LHCN-M2 (cell line): ENCODE data around the gene PCED1B. TPM values are rescaled to one million over a fixed set of nuclear protein-coding genes. Genes with fewer than 3 reads are reported as not detected.
"Not testable (repeated sequence)": the region's sequence is repeated elsewhere in the genome, so short reads cannot be mapped to it uniquely, and the experiment has no call there.

Experiments used
- DNase-seq: peaks from one replicate; pipeline ENCODE4 v3.0.0-alpha.2; 2012; ENCODE audit warnings: low read depth
- total RNA-seq: library from RNA; depleted of rRNA; stranded (reverse); fragments of >200 nt; gene quantifications from 2 replicates; pipeline ENCODE4 v1.2.3, GENCODE V29; 2014

Gene PCED1B
- total RNA-seq, 1 experiment from 2014 or later = 0.80 TPM

DNA sequence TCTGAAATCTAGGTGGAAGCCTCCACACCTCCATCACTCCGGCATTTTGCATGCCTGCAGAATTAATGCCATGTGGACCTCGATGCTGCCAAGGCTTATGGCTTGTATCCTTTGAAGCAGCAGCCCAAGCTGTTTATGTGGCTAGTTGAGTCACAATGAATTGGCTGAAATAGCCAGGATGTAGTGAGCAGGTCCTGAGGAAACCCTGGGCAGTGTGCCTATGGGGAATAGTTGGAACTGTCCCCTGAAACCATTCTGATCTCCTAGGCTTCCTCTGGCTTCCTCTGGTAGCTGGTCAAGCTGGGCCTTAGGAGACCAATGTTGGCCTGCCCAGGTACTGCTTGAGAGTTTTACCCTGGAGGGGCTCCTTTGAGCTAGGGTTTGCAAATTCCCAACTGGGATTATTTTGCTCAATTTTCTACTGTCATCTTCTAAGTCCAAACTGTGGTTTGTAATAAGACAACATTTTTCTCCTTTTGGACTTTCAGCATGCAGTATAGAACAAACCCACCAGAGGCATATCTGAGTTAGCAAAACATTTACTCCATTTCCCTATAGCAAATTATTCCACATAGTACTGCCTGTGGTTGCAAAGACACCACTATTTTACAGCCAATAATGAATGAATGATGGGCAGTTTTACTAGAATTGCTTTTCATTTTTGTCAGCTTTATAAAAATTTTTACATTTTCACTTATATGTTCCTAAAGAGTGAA, 85.5 kb downstream of the PCED1B start:
- no peak for DNase-seq

DNA sequence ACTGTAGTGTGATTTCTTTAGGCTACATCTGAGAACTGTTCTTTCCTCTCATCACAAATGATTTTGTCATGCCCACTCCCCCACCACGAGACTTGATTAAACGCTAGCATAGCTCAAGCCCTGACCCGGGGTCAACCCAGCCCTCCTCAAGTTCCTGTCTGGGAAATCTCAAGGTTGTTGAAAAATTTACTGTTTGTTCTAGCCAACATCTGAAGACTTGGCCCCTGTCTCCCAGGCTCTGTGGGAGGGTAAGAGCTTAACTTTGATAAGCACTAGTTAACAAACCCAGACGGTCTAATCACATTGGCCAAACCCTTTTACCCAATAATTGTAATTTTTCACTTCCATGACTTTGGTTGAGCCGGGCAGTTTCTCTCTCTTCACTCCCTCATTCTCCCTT, 86.5 kb downstream of the PCED1B start:
- DNase-seq = no peak

DNA sequence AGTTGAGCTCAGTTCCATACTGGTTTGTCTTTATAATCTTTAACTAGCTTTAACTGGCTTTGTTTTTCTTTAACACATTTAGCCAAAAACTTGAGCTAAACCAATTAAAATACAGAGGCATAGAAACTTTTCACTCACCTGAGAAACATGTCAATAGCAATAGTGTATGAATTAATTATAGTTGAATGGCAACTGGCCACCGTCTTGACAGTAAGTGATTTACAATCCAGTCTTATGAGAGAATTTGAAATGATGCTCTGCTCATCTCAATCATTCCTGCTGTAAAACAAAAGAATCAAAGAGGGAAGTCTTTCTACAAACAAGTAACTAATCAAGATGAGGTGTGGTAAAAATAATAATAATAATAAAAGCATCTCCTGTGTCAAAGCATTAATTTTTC, 86.9 kb downstream of the PCED1B start:
- DNase-seq = no peak

DNA sequence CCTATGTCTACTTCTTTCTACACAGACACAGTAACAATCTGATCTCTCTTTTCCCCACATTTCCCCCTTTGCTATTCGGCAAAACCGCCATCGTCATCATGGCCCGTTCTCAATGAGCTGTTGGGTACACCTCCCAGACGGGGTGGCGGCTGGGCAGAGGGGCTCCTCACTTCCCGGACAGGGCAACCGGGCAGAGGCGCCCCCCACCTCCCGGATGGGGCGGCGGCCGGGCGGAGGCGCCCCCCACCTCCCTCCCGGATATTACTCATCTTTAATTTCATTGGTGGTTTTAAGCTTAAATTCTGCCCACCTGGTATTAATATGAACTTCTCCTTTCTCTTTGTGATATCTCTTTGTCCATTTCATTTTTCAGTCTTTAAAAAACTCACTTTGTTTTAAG, 90.9 kb downstream of the PCED1B start:
- DNase-seq = not testable (repeated sequence)

DNA sequence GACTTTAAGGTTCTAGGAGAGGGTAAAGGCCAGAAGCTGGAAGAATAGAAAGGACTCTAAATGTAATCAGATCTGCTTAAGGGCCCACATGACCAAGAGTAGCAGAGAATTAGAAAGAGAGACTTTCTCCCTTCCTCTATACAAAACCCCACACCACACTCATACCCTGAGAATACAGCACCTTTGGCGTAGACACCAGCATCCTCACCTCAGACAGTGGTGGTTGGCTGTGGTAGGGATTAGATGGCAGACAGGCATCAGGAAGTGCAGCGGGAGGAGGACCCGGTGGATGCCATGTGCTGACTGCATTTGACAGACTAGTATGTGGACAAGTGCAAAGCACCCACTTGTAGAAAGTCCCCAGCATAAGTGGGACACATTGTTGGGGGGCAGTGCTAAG, 98.6 kb downstream of the PCED1B start:
- DNase-seq = no peak

DNA sequence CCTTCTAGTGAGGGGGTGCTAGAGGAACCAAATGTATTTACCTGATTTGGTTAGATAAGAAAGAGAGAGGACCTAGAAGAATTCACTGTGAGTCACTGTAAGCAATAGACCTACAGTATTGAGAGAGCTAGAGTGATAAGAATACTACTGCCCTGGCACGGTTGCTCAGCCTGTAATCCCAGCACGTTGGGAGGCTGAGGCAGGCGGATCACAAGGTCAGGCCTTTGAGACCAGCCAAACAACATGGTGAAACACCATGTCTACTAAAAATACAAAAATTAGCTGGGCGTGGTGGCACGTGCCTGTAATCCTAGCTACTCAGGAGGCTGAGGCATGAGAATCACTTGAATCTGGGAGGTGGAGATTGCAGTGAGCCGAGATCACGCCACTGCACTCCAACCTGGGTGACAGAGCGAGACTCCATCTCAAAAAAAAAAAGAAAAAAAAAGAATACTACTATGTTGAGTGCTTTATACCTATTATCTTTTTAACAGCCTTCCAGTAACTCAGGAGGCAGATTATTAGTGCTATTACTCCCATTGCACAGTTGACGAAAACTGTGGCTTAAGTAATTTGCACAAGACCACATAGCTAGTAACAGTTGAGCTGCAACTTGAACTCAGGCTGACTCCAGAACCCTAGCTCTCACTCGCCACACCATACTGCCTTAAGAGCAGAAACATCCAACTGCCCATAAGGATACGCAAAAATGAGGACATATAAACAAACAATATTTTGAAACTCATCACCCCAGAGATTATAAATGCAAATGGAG, 102.9 kb downstream of the PCED1B start:
- DNase-seq = not testable (repeated sequence)

DNA sequence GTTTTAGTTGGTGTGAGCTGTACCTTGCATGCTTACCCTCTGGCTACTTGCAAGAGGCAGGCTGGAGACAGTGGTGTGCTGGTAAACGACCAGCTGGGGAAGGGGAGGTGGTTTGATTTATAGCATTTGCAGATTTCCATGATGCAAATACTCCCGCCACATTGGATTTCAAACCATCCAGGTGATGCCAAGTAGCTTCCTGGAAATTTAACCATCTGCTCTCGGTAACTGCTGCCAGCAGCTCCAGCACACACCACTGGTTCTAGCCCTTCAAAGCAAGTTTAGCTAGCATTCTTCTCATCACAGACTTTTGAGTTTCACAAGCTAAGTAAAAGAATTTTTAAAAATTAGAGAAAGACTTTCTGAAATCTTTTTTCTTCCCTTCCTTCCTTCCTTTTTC, 104.8 kb downstream of the PCED1B start:
- DNase-seq = no peak

DNA sequence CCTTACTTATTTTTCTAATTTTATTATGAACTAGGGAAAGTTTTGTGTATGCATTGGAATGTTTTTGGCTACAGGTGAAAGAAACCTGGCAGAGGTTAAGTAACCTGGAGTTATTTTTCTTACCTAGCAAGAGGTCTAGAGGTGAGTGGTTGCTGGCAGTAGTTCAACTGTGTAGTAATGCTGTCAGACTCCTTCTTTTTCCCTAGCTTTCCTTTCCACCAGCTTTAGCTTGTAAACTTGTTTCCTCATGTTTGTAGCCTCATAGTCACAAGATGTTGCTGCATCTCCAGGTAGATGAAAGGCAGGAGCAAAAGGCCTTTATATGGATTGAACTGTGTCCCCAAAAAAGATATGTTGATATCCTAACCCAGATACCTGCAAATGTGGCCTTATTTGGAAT, 105.4 kb downstream of the PCED1B start:
- no peak for DNase-seq

DNA sequence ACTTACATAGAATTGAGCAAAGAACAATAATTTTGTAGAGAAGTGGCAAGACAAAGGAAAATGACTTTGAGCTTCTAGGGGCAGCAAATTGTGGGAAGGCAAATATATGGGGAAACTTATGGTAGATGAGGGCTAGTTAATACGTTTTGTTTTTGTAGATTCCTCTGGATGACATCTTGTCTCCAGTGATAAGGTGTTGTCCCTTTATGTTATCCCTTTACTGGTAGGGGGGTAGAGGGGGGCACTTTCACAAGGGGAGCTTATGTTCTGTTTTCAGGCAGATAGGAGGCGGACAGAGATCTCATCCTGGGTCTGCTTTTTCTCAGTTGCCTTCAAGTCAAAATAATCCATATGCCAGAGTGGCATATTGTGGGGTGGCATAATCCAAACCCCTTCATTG, 106.8 kb downstream of the PCED1B start:
- no peak for DNase-seq

DNA sequence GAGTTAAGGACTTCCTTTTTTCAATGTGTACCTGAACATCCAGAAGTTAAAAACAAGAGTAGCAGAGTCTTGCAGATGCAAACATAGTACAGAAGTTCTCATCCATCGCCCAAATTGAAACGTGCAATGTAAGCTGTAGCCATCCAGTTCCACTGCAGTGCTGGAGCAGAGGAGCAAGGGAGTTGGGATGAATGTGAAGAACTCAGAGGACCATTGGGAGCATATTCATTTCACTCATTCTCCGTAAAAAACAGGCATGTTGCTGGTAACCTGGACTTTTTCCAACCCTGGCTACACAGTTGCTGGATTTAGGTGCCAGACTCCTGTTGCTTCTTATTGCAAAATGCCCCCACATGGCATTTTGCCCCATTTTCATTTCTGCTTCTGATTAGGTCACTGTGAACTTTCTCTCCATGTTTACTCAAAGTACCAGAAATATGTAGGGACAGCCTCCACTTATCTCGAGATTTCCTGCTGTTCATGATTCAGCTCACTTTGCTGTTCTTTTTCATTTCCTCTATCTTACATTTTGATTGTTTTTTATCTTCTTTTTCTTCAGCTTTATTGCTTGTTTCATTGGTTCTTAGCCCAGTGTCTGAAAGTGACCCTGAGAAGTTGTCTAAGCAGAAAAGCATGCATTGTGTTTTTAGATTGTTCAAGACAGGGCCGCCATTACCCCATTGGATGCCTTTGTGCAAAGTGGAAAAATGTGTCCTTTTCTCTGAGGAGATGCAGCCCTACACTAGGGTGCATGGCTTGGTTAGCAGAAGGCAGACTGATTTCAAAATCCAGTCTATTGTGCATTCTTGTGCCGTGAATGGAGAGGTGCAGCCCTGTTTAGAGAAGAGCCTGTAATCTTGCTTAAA, 109.4 kb downstream of the PCED1B start:
- peak; percentile 70 for DNase-seq

DNA sequence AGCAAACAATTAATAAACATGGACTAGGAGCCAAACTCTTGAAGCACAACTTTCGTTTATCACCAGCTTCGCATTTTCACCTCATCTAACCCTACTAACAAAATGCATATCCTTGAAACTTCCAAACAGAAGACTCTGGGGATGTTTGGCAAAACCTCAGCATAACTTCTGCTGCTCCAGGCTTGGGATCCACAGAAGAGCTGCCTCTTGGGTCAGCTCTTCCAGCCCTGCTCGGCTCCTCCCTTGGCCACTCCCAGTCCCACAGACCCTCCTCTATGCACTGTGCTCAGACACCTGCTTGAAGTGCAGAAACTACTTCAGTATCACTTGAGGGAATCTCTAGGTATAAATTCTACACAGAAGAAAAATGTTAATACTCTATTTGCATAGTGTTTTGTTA, 110.3 kb downstream of the PCED1B start:
- DNase-seq = no peak

DNA sequence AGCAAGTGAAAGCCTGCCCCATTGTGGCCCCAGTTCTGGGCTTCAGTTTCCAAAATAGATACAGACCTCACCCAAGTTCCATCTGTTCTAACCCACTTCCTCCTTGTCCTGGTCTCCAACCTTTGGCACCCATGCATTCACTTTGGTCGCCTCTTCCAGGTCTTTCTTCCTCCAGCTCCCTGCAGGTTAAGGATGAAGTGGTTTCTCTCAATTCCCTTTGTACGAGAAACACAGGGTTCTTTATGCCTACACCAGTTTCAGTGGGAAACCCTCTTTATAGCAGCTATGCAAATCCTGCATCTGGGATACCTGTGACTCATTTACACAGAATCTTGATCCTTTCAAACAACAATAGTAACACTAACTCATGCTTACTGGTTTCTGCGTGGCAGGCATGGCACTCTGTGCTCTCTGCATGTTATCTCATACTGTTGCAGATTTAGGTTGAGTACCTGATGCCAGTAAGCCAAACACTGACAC, 110.9 kb downstream of the PCED1B start:
- DNase-seq = peak; percentile 46

DNA sequence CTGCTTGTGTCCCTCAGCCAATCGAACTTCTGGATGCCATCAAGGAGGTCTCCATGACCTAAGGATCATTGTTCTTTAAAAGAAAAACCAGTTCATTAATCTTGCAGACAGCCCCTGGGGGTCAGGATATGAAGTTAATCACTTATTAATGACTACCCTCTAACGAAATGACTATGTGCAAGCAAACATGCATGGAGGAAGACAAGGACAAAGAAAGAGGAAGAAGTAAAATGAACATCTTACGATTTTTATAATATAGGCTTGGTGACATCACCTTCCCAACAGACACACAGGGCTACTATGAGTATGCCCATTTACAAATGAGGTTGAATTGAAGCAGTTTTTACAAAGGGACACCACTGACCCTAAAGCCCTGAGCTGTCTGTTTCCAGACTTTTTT, 111.5 kb downstream of the PCED1B start:
- no peak for DNase-seq

DNA sequence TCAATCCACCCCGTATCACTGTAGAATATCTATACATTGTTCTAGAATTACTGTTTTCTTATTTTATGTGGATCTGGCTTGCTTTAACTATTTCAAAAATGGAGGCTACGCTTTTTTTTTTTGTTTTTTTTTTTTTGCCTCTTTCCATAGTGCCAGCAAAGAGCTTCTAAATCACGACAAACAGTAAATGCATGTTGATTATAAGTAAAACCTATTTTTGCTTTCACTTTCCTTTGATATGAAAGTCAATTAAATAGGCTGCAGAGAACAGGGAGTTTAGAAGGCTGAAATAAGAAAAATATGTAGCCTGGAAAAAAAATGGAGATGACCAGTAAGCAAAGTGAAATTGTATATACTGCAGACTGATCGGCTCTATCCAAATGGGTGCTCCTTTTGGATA, 112.6 kb downstream of the PCED1B start:
- no peak for DNase-seq

DNA sequence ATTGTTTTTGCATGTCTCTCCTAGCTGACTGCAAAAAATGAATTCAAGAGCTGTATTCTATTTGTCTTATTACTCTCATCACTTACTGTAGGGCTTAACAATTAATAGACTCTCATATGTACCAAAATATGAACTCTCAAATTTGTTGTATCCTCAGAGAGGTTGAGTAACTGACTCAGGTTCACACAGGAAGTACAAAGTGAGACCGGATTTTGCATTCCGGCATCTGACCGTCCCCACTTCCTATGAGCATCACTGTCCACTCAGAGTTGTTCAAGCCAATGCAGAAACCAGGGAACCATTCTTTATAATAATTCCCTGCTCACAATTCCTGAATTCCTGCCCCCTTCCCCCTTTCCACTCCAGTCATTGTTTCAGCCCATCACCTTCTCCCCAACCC, 113.6 kb downstream of the PCED1B start:
- no peak for DNase-seq

DNA sequence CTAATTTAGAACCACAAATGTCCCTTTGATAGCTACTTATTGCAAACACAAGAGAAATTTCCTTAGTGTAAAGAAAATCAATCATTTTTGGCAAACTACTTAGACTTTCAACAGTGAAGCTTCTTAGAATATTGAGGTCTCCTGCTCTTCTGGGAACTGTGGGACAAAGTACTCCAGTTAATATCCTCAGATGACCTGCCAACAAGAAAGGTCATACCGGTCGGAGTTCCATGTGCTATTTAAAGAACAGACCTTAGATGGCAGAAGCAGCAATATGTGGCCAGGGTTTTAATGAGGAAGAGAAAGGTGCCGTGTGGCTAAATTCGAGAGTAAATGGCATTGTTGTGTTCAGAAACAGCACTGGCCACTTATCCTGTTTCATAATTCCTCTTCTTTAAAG, 115.1 kb downstream of the PCED1B start:
- DNase-seq = no peak

DNA sequence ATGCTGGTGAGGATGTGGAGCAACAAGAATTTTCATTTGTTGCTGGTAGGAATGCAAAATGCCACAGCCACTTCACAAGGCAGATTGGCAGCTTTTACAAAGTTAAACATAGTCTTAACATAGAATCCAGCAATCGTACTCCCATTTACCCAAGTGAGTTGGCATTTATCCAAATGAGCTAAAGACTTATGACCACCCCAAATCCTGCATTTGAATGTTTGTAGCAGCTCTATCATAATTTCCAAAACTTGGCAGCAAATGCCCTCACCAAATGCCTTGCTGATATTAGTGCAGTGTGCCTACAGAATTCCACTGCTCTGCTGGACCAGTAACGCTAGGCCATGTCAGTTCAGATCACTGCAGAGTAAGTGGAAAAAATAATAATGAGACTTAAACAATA, 121.0 kb downstream of the PCED1B start:
- DNase-seq = no peak

DNA sequence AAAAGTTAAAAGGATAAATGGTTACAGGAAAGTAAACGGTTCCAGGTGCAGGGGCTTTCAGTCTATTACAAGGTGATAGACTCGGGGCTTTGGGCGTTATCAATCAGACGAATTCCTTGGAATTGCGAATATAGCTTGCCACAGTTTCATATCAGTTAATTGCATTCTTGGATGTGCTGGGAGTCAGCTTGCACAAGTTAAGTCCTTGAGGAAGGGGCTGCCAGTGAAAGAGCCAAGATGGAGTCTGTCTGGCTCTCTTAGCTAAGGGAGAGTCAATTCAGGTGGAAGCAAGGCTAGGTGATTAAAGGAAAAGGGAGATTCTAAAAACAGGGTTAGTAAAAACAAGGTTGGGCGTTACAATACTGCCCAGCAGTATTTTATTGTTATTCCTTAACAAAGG, 121.8 kb downstream of the PCED1B start:
- DNase-seq = not testable (repeated sequence)

DNA sequence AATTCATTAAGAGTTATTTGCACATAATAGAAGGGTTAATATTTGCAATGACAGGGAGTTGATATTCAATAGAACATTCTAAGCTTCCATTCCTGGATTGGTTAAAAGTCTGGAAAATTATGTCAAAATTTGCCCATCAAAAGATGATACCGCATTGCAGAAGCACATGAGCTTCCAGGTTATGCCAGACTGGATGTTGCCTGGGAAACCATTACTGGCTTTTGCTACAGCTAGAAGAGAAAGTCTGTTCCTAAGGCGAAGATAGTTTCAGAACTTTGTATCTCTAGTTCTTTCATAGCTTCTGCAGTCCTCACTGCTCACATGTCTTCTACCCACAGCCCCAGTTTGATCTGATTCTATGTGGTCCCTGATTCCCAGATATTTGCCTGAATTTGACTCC, 122.8 kb downstream of the PCED1B start:
- DNase-seq = no peak

DNA sequence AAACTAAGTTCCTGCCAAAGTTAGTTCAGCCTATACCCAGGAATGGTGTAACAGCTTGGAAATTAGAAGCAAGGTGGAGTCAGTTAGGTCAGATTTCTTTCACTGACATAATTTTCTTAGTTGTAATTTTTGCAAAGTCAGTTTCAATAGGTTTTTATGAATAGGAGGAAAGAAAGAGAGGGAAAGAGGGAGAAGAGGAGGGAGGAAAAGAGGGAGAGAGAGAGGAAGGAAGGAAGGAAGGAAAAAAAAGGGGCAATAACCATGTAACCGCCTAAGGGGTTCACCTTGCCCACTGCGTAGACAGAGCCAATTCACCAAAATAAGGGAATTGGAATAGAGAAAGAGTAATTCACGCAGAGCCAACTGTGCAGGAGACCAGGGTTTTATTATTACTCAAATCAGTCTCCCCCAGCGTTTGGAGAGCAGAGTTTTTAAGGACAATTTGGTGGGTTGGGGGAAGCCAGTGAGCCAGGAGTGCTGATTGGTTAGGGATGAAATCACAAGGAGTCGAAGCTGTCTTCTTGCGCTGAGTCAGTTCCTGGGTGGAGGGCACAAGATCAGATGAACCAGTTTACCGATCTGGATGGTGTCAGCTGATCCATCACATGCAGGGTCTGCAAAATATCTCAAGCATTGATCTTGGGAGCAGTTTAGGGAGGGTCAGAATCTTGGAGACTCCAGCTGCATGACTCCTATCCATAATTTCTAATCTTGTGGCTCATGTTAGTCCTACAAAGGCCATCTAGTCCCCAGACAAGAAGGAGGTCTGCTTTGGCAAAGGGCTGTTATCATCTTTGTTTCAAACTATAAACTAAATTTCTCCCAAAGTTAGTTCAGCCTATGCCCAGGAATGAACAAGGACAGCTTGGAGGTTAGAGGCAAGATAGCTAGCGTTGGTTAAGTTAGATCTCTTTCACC, 126.4 kb downstream of the PCED1B start:
- DNase-seq = no peak
